ENCODE data around the gene WDR48.
A peak's percentile ranks its signal among the peaks of the same experiment; 100 is the strongest.

GRCh38 chr3:39126532-39127071, 74.8 kb downstream of the WDR48 start:
- TF ChIP-seq POLR2AphosphoS5 (IDR thresholded peaks at IDR 0.05) (no peak), POLR2A (IDR thresholded peaks at IDR 0.05) (no peak)
- TF ChIP-seq, protein P1, sequence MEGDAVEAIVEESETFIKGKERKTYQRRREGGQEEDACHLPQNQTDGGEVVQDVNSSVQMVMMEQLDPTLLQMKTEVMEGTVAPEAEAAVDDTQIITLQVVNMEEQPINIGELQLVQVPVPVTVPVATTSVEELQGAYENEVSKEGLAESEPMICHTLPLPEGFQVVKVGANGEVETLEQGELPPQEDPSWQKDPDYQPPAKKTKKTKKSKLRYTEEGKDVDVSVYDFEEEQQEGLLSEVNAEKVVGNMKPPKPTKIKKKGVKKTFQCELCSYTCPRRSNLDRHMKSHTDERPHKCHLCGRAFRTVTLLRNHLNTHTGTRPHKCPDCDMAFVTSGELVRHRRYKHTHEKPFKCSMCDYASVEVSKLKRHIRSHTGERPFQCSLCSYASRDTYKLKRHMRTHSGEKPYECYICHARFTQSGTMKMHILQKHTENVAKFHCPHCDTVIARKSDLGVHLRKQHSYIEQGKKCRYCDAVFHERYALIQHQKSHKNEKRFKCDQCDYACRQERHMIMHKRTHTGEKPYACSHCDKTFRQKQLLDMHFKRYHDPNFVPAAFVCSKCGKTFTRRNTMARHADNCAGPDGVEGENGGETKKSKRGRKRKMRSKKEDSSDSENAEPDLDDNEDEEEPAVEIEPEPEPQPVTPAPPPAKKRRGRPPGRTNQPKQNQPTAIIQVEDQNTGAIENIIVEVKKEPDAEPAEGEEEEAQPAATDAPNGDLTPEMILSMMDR (IDR thresholded peaks at IDR 0.05) = peak; percentile 28 to 54 (median 40)
